ENCODE measurements around the gene MESD. TPM values are rescaled to one million over a fixed set of nuclear protein-coding genes. Genes with fewer than 3 reads are reported as not detected.

The MESD gene
- polyA plus RNA-seq, 1 experiment, result 11.0 TPM

- POLR2A ChIA-PET, result no interaction called here
- H3K4me3 ChIP-seq (ENCODE audit: low read depth, low read length), result peak overlapping the region; percentile 65
- no peaks in the 10 kb centered on the region for H3K27me3 ChIP-seq (ENCODE audit: control insufficient read depth, insufficient read depth, low read length)
- no peaks in the 10 kb centered on the region for H3K36me3 ChIP-seq (ENCODE audit: control insufficient read depth, insufficient read depth, low read length)
- no peak for DNase-seq (ENCODE audit: low read depth)
- CTCF ChIA-PET, result interaction anchor here (1.2 to 2.7 kb wide), 2 partner anchors 11 to 278 kb away, joined by 6 to 9 read pairs; no protein-coding TSS in a partner anchor
- no peak for TF ChIP-seq CTCF (IDR thresholded peaks at IDR 0.05; ENCODE audit: insufficient read depth, low read depth, low read length)
Measured at GRCh38 chr15:80988148-80988796, 1.3 kb downstream of the MESD start.

GRCh38 chr15:80986487-80986886 is 3.1 kb downstream of the MESD start:
- Histone ChIP-seq H3K27me3 (ENCODE audit: control insufficient read depth, insufficient read depth, low read length) (no peaks in the 10 kb centered on the region), H3K36me3 (ENCODE audit: control insufficient read depth, insufficient read depth, low read length) (no peaks in the 10 kb centered on the region), H3K4me3 (ENCODE audit: low read depth, low read length) (no peak overlapping the region)
- no peak for TF ChIP-seq CTCF (IDR thresholded peaks at IDR 0.05; ENCODE audit: insufficient read depth, low read depth, low read length)
- DNase-seq (ENCODE audit: low read depth), result no peak
- POLR2A ChIA-PET, result no interaction called here
- CTCF ChIA-PET, result interaction anchor here (0.9 to 1.2 kb wide), 2 partner anchors 10 to 280 kb away, joined by 3 to 5 read pairs; no protein-coding TSS in a partner anchor

GRCh38 chr15:80985981-80986380 is 3.6 kb downstream of the MESD start:
- DNase-seq (ENCODE audit: low read depth), result no peak
- POLR2A ChIA-PET, result no interaction called here
- CTCF ChIA-PET, result interaction anchor here (1.2 kb wide), 1 partner anchor 280 kb away, joined by 5 read pairs; no protein-coding TSS in a partner anchor

GRCh38 chr15:80984856-80985255 is 4.8 kb downstream of the MESD start:
- H3K36me3 ChIP-seq (ENCODE audit: control insufficient read depth, insufficient read depth, low read length), result peaks cover under 1% of the 10 kb centered on the region
- no peak for DNase-seq (ENCODE audit: low read depth)
- TF ChIP-seq CTCF (IDR thresholded peaks at IDR 0.05; ENCODE audit: insufficient read depth, low read depth, low read length), result no peak
- no peak overlapping the region for H3K4me3 ChIP-seq (ENCODE audit: low read depth, low read length)
- ChIA-PET POLR2A (interaction anchor here (0.6 kb wide), 1 partner anchor 12 kb away, joined by 12 read pairs; no protein-coding TSS in a partner anchor), CTCF (interaction anchor here (1.3 kb wide), 1 partner anchor 281 kb away, joined by 4 read pairs; no protein-coding TSS in a partner anchor)
- H3K27me3 ChIP-seq (ENCODE audit: control insufficient read depth, insufficient read depth, low read length), result no peaks in the 10 kb centered on the region

More at GRCh38 chr15:80985981-80986380, 3.6 kb downstream of the MESD start:
- H3K36me3 ChIP-seq (ENCODE audit: control insufficient read depth, insufficient read depth, low read length), result no peaks in the 10 kb centered on the region
- H3K4me3 ChIP-seq (ENCODE audit: low read depth, low read length), result no peak overlapping the region
- no peaks in the 10 kb centered on the region for H3K27me3 ChIP-seq (ENCODE audit: control insufficient read depth, insufficient read depth, low read length)
- no peak for TF ChIP-seq CTCF (IDR thresholded peaks at IDR 0.05; ENCODE audit: insufficient read depth, low read depth, low read length)

GRCh38 chr15:80982839-80983238 is 6.8 kb downstream of the MESD start:
- no peaks in the 10 kb centered on the region for H3K27me3 ChIP-seq (ENCODE audit: control insufficient read depth, insufficient read depth, low read length)
- peaks cover 2% of the 10 kb centered on the region for H3K36me3 ChIP-seq (ENCODE audit: control insufficient read depth, insufficient read depth, low read length)
- DNase-seq (ENCODE audit: low read depth), result no peak
- TF ChIP-seq CTCF (IDR thresholded peaks at IDR 0.05; ENCODE audit: insufficient read depth, low read depth, low read length), result no peak
- CTCF ChIA-PET, result no interaction called here
- H3K4me3 ChIP-seq (ENCODE audit: low read depth, low read length), result no peak overlapping the region
- POLR2A ChIA-PET, result no interaction called here

Data from BJ (cell line).